K562 treated with DMSO at 1 percent for 12 hours (cell line): ENCODE data around the gene MBD3L5. TPM values are rescaled to one million over a fixed set of nuclear protein-coding genes. Genes with fewer than 3 reads are reported as not detected.

Experiments
- total RNA-seq: library from RNA; unstranded; fragments of 300-600 nt; gene quantifications from 2 replicates; pipeline ENCODE4 v1.2.3, GENCODE V29; 2022; ENCODE audit not compliant: insufficient read depth

Gene MBD3L5
- total RNA-seq = not detected in 2 replicates

DNA sequence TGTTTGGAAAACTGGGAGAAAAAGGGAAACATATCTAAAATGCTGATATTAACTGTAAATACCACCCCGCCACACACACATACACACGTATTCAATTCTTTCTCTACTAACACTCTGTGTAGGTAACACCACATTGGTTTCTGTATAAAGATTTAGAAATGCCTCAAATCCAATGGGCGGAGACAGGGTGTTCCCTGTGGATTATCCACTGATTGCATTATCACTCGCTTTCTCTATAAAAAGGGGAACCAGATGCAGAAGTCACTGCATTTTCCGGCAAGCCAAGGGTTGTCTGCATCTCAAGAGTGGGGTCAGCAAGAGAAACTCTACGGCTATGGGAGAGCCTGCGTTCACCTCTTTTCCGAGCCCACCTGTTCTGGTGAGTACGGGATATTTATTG lies at the start of gene MBD3L5:
Gene MBD3L5 (plus strand): TSS at position 301 of the 400 bp plus-strand sequence. CDS start 34 bp downstream, at position 335.

DNA sequence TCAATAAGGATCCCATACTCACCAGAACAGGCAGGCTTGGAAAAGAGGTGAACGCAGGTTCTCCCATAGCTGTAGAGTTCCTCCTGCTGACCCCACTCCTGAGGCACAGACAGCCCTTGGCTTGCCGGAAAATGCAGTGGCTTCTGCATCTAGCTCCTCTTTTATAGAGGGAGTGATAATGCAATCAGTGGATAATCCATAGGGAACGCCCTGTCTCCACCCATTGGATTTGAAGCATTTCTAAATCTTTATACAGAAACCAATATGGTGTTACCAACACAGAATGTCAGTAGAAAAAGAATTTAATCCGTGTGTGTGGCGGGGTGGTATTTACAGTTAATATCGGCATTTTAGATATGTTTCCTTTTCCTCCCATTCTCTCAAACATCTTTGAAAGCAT lies 9.0 kb upstream of the MBD3L5 start, which contains the start of gene MBD3L2B:
Gene MBD3L2B (minus strand): TSS at position 101 of the 400 bp plus-strand sequence. CDS start 34 bp downstream, at position 67.

DNA sequence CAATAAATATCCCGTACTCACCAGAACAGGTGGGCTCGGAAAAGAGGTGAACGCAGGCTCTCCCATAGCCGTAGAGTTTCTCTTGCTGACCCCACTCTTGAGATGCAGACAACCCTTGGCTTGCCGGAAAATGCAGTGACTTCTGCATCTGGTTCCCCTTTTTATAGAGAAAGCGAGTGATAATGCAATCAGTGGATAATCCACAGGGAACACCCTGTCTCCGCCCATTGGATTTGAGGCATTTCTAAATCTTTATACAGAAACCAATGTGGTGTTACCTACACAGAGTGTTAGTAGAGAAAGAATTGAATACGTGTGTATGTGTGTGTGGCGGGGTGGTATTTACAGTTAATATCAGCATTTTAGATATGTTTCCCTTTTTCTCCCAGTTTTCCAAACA lies 9.7 kb downstream of the MBD3L5 start, which contains the start of gene MBD3L4:
Gene MBD3L4 (minus strand): TSS at position 101 of the 400 bp plus-strand sequence. CDS start 35 bp downstream, at position 66.

GRCh38 chr19:7049021-7049420 lies 18.6 kb downstream of the MBD3L5 start, which contains the start of gene MBD3L2:
MBD3L2 (plus strand) TSS chr19:7049321; CDS start chr19:7049374, 53 bp downstream.

GRCh38 chr19:7058576-7058975 lies 28.2 kb downstream of the MBD3L5 start, which contains the start of gene MBD3L3:
MBD3L3 (minus strand) TSS chr19:7058676; CDS start chr19:7058605, 71 bp downstream.

GRCh38 chr19:7069042-7069903 lies 38.9 kb downstream of the MBD3L5 start, which contains the start of gene ZNF557:
ZNF557 (plus strand) TSS chr19:7069703; CDS start chr19:7075075, 5,372 bp downstream.

Other genes starting within 250 kb of the MBD3L5 start
- gene ADGRE1, start 143.0 kb upstream of the MBD3L5 start, total RNA-seq = 2.5 and 4.5 TPM in 2 replicates
- not detected in 2 replicates for gene MBD3L2B, start 9.1 kb upstream of the MBD3L5 start, total RNA-seq
- gene MBD3L4, start 9.6 kb downstream of the MBD3L5 start, total RNA-seq = not detected in 2 replicates
- gene MBD3L2, start 18.7 kb downstream of the MBD3L5 start, total RNA-seq = not detected in 2 replicates
- gene MBD3L3, start 28.1 kb downstream of the MBD3L5 start, total RNA-seq = not detected in 2 replicates
- 0.88 and 2.7 TPM in 2 replicates for gene ZNF557, start 39.1 kb downstream of the MBD3L5 start, total RNA-seq